GM18505 (cell line): ENCODE measurements around the gene EPHA7.

ENCODE experiments used
- ATAC-seq: cut with Tn5 transposase; IDR thresholded peaks from one replicate; pipeline ENCODE4 v1.9.1; 2021; ENCODE audit not compliant: unreplicated experiment
- POLR2A ChIP-seq: IDR thresholded peaks from 4 replicates; pipeline ENCODE4 v1.6.1; 2011; ENCODE audit warnings: borderline replicate concordance; ENCODE audit not compliant: insufficient read depth, insufficient read length; ENCODE audit errors: extremely low read depth

Gene EPHA7

GRCh38 chr6:93371756-93372155 is 47.6 kb downstream of the EPHA7 start:
- TF ChIP-seq POLR2A: no peak
- ATAC-seq: no peak

GRCh38 chr6:93369586-93370134 is 49.7 kb downstream of the EPHA7 start:
- no peak for ATAC-seq
- TF ChIP-seq POLR2A: no peak

- no peak for ATAC-seq
- TF ChIP-seq POLR2A: no peak
Measured at GRCh38 chr6:93366506-93366905, 52.9 kb downstream of the EPHA7 start.

GRCh38 chr6:93365445-93365844 is 53.9 kb downstream of the EPHA7 start:
- TF ChIP-seq POLR2A: no peak
- no peak for ATAC-seq

DNA sequence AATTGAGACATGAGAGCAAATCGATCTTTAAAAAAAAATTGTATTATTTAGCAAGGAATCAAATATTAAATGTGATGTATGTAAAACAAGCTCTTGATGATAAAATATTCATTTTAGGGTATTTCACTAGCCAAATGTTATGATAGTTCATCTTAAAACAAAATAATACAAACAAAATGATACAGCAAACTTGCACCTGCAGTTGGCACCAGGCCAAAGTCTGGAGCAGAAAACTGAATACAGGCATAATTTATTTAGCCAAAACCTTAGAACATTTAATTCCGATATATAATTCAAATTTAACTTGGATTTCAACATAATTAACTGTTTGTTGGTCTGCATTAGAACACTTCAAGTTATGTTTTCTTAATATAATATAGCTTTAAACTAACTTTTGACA is 60.9 kb downstream of the EPHA7 start:
- ATAC-seq: no peak
- no peak for TF ChIP-seq POLR2A

DNA sequence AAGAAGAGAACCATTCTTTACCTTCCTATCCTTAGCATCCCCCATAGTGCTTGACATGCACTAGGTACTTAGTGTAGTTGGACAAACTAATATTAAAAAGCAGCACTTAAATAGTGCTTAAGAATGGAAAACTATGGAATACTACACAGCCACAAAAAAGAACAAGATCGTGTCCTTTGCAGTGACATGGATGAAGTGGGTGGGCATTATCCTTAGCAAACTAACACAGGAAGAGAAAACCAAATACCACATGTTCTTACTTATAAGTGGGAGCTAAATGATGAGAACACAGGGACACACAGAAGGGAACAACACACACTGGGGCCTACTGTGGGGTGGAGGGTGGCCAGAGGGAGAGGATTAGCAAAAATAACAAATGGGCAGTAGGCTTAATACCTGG is 66.8 kb downstream of the EPHA7 start:
- ATAC-seq: no peak
- TF ChIP-seq POLR2A: no peak

DNA sequence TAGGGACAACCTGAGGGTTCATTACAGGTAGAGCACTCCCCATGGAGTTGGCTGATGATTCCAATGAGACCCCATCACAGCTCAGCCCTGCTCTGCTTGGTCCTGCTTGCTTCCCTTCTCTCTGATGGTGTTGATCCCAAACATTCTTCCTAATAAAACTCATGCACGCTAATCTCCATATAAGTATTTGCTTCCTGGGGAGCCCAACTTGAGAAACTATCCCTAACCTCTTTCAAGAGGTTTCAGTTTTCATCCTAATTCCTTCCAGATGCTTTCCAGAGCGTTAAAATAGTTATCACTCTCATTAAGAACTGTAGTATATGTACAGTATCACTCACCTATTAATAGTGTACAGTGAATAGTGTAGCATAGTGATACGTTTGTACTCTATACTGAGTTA is 68.1 kb downstream of the EPHA7 start:
- no peak for ATAC-seq
- no peak for TF ChIP-seq POLR2A

- no peak for TF ChIP-seq POLR2A
- no peak for ATAC-seq
Measured at GRCh38 chr6:93350774-93351173, 68.6 kb downstream of the EPHA7 start.

DNA sequence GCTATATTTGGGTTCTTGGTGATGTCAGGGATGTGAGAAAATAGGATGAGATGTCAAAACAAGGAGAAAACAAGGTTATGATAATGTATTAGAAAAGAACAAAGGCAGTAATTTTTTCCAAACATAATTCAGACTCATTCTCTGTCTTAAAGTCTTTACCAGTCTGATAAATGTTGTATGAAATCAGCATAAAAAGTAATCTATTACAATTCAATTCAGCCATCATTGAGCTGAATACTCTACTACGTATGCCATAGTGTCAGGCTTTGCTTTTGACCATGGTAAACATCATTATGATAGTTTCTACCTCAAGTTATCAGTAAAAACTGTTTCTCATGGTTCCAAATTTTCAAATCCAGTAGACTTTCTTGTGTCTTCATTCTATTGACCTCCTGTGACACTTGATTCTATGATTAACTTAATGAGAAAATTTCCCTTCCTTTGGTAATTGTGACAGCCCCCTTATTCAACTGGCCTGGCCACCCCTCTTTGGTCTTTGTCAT is 75.0 kb downstream of the EPHA7 start:
- no peak for ATAC-seq
- no peak for TF ChIP-seq POLR2A

- TF ChIP-seq POLR2A: no peak
Measured at GRCh38 chr6:93343476-93343875, 75.9 kb downstream of the EPHA7 start.

DNA sequence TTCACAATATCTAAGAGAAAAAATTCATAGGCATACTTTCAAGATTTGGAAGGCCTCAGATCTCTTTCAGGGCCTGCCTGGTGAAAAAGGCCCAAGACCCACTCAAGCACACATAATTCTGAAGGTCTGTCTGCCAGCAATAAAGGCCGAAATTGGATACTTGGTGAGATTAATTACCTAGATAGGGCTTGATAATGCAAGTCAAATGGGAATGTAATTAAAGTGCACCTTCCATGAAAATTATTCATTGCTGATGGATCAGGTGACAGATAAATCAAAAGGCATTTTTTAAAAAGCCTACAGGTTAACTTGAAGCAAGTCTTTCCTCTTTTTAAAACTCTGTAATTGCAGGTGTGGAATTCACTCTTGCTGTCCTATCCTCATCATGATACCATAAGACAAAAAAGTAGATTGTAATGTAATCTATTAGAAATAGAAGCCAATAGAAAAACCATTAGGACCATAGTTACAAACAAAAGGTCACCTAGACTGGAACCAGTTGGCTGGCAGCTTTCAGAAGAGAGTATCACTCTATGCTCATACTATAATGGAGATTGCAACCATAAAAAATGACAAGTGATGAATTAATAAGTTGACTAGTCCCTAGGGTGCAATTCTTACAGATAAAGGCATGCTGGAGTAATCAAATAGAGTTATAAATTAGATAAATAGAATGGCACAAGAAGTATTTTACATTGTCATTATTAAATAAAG is 77.3 kb downstream of the EPHA7 start:
- no peak for ATAC-seq
- no peak for TF ChIP-seq POLR2A

More at GRCh38 chr6:93343476-93343875, 75.9 kb downstream of the EPHA7 start:
- no peak for ATAC-seq

DNA sequence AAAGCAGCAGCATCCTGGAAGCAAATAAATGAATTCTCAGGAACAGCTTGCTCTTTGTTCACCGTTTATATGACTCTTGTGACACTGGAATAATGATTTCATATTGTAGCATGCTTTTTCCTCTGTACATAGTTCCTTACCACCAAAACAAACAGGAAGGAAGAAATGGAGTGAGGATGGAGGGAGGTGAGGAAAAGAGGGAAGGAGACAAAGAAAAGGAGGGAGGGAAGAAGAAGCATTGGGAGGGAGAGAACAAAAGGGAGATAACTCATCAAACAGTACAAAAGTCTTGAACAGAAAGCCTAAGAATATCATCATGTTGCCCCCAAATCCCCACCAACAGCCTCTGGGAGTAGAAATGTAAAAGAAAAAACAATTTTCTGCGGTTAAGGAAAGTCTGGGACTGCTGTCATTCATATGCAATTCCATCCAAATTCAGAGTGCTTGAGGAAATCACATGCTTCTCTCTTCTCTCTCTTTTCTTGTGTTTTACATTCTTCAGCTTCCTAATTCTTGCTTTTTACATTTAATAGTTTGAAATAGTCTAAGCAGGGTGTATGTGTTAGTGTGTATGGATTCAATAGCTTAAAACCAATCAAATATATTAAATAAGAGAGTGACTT is 81.5 kb downstream of the EPHA7 start:
- no peak for TF ChIP-seq POLR2A
- no peak for ATAC-seq

DNA sequence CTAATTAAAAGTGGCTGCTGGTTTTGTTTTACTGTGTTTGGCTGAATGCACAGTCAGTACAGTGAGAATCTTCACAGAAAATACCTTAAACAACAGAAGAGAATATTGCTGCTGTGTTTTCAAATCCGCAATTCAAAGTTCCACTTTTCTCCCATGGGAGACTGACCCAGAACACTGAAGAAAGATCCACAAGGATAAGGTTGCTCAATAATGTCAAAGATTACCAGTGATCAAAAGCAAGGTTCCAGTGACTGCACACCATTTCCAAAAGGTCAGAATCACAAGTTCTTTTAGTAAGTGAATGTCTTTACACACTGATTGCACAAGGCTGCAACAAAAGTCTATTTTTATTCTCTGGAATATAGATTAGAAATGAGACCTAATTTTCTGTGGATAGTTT is 82.3 kb downstream of the EPHA7 start:
- TF ChIP-seq POLR2A: no peak
- ATAC-seq: no peak
